NCI-H69 (cell line): ENCODE data around the gene ALOX12B.
"Not testable (repeated sequence)": the region's sequence is repeated elsewhere in the genome, so short reads cannot be mapped to it uniquely, and the experiment has no call there.

Experiments
- DNase-seq: peaks from one replicate; lab custom pipeline; 2025; lab: John Stamatoyannopoulos, UW

ALOX12B gene

GRCh38 chr17:8044819-8045810 is 42.4 kb downstream of the ALOX12B start:
- DNase-seq: no peak

- no peak for DNase-seq
Observed at GRCh38 chr17:8041979-8042378, 45.5 kb downstream of the ALOX12B start.

DNA sequence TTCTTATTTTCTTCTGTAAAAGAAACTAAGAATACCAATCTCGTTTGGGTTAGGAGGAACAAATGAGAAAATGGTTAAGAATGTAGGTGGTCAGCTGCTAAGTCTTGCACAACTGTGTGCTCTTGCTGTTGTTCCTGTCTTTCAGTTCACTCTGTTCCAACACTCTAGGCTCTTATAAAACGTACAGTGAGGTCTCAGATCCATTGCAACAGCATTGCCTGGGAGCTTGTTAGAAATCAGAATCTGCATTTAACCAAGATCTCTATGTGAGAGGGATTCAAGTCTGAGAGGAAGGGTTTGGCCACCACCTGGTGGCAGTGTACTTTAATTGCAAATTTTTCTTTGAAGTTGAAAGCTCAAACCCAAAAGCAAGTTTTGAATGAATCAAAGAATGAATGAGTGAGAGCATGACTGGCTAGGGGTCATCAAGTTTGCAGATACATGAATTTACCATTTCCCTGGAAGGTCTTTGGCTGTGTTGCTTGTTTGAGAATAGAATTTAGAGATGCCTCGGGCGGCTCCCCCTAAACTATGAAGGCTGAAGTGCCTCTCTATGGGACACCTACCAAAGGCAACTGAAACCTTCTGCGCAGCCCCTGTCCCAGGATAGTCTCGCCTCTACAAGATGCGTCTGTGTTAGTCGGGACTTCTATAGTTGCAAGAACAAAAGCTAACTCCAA is 46.1 kb downstream of the ALOX12B start:
- peak; percentile 52 for DNase-seq

DNA sequence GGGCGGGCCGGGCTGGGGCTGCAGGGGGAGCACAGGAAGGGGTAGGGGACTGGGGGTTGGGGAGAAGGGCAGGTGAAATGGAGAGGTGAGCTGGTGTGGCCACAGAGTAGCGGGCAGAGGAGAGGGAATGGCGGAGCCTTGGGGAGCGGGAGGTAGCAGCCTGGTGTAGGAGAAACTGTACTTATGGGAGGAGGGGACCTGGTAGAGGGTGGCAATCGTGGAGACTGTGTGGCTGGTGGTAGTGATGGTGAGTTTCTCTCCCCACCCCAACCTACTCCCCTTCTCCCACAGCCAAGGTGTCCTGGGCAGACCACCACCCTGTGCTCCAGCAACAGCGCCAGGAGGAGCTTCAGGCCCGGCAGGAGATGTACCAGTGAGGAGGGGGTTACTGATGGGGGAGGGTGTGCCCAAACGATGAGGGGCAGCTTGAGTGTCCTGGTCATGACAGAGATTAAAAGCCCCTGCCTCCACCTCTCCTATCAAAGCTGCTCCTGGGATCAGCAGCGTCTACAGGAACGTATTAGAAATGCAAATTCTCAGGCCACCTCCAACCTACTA is 47.8 kb downstream of the ALOX12B start:
- DNase-seq: no peak

DNA sequence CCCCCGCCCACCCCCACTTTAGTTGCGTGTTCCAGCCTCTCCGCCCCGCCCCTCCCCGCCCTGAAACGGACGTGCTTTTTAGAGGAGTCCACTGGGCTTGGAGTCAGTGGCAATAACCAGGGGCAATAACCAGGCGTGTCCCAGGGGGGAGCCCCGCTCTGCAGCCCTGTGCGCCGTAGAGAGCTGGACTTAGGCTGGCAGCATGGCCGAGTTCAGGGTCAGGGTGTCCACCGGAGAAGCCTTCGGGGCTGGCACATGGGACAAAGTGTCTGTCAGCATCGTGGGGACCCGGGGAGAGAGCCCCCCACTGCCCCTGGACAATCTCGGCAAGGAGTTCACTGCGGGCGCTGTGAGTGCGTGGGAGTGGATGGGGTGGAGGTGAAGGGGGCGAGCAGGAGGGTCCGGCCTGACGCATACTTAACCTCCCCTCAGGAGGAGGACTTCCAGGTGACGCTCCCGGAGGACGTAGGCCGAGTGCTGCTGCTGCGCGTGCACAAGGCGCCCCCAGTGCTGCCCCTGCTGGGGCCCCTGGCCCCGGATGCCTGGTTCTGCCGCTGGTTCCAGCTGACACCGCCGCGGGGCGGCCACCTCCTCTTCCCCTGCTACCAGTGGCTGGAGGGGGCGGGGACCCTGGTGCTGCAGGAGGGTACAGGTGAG is 48.4 kb downstream of the ALOX12B start, which contains the start of gene ALOX15B:
ALOX15B (plus strand) TSS at position 106 of the 657 bp plus-strand sequence; CDS start at position 203, 97 bp downstream.
- DNase-seq: peak; percentile 3

DNA sequence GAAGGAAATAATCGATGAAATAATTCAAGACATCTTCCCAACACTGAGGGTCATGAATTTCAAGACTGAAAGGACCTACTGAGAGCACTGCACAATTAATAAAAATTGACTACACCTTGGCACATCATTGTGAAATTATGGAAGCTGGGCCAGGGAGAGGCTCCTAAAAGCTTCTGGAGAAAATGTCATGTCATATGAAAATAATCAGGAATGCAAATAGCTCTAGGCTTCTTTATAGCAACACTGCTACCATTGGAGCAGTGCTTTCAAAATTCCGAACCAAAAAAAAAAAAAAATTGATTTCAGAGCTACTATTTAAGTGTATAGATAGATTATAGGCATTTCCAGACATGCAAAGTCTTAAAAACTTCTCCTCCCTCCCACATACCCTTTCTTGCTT is 55.1 kb downstream of the ALOX12B start:
- no peak for DNase-seq

DNA sequence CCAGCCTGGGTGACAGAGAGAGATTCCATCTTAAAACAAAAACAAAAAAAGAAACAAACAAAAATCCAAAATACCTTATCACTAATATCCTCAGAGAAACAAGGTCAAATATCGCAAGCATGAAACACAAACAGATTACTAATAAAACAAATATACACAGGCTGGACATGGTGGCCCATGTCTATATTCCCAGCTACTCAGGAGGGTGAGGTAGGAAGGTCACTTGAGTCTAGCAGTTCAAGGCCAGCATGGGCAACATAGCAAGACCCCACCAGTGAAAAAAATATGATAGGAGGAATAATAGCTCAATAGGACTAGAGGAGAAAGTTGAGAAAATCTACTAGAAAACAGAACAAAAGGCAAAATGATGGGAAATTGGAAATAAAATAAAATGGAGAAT is 55.6 kb downstream of the ALOX12B start:
- no peak for DNase-seq

DNA sequence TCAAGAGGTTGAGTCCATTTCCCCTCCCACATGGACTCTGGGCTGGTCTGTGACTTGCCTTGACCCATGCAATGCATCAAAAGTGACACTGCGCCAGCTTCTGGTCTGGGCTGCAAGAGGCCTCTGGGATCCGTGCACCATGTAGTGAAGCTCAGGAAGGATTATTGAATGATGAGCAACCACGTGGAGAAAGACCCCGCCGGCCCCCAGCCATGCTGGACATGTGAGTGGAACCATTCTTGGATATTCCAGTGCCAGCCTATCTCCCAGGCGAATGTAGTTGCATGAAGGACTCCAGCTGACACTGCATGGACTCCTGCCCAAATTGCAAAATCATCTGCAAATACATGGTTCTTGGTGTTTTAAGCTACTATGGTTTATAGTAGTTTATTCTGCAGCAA is 56.3 kb downstream of the ALOX12B start:
- no peak for DNase-seq

DNA sequence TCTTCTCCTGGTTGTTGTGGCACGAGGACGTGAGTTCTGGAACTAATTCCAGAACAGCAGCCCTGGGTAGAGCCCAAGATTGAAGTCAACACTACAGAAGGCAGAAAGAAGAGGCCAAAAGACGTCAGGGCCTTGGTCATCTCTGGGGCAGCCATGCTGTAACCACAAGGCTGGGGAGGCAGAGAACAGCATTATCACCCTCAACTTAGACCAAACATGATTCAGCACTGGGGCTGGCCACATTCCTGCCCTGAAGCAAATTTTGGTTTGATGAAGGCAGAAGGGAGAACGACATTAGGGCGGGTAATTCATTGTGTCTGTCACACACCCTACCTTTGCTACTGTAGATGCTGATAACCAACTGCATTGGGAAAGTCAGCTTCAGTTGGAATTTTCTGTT is 58.4 kb downstream of the ALOX12B start:
- DNase-seq: no peak

DNA sequence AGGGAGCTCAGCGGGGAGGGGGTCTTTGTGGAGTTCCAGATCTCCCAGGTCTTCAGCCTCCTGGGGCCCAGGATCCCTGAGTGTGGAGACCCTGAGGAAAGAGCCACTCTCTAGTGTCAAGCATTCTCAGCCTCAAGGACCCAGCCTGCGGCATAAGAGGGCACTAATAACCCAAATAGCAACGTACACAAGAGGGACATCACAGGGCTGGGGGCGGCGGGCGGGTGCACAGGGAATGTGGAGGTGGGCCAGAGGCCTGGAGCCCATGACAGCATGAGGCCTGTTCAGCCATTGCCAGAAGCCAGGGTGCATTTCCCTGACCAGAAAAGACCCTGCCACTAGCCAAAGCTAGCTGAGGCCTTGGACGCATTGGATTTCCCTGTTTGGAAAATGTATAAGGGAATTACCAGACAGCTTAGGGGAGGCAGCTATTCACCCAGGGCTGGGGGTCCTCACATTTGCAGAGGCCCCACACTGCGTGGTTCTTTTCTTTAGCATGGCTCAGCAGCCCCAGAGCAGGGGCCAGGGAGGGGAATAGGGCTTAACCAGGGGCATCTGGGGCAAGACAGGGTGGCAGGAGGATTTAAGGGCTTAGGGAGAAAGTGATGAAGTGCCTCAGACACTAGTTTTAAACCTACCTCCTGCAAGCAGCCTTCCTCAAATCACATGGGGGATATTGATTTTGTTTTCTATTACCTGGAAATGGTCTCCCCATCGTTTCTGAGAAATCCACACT is 62.2 kb downstream of the ALOX12B start:
- DNase-seq: no peak

- DNase-seq: not testable (repeated sequence)
Observed at GRCh38 chr17:8024161-8024560, 63.4 kb downstream of the ALOX12B start.
